Hematopoietic multipotent progenitor cell treated with erythropoietin and hydrocortisone succinate and interleukin-3 and kit ligand, for 4 days (in vitro differentiated cells): ENCODE data around the gene SOAT1.
"Not testable (repeated sequence)": the region's sequence is repeated elsewhere in the genome, so short reads cannot be mapped to it uniquely, and the experiment has no call there.

Source experiments
- DNase-seq: peaks from one replicate; pipeline ENCODE4 v3.0.0-alpha.2; 2015

Gene SOAT1

GRCh38 chr1:179310291-179310690, 16.7 kb downstream of the SOAT1 start:
- peak; percentile 17 for DNase-seq

DNA sequence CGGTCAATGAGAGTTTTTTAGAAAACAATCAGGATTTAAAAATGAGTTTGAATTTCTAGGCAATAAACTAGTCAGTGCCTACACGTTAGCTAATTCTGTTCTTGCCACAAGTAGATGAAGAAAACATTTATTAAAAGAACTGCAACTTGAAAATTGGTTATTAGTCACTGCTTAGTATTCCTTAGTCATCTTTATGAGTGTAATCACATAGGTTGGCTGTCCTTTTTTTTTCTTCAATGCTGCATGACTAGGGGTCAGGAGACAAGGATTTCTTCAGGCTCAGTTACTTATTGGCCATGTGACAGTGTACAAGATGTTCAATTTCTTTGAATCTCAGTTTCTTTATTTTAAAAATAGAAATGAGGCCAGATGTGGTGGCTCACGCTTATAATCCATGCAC, 17.1 kb downstream of the SOAT1 start:
- no peak for DNase-seq

DNA sequence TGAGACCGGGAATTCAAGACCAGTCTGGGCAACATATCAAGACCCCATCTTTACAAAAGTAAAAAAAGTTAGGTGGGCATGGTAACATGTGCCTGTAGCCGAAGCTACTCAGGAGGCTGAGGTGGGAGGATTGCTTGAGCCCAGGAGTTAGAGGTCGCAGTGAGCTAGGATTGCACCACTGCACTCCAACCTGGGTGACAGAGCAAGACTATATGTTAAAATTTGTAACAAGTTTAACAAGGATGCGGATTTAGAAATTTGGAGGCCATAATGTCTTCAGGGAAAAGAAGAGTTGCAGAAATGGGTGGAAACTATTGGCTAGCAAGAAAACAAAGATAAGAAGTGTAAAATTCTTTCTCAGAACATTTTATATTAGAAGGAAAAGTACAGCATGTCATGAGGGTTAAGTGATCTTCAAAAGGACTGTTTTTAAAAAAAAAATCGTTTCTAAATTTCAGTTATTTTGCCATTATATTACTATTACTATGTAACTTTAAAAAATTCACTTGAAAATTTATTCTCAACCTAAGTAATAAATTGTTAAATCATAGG, 17.6 kb downstream of the SOAT1 start:
- no peak for DNase-seq

DNA sequence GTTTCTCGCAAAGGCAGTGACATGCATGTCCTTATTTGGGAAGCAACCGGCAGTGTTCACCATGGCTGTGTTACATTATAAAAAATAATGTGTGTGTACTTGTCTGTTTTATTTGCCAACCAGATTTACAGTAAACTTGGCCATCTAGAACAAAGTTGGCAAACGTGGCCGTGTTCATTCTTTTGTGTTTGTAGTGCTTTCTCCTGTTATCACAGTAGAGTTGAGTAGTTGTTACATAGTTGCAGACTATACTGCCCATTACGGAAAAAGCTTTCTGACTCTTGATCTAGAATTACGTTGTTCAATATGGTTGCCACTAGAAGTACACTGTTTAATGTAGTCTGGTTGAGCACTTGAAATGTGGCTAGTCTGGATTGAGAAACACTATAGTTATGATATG, 19.4 kb downstream of the SOAT1 start:
- DNase-seq, result no peak

GRCh38 chr1:179314928-179315327, 21.3 kb downstream of the SOAT1 start:
- DNase-seq, result no peak

- peak; percentile 36 for DNase-seq
Observed at GRCh38 chr1:179318491-179318890, 24.9 kb downstream of the SOAT1 start.

DNA sequence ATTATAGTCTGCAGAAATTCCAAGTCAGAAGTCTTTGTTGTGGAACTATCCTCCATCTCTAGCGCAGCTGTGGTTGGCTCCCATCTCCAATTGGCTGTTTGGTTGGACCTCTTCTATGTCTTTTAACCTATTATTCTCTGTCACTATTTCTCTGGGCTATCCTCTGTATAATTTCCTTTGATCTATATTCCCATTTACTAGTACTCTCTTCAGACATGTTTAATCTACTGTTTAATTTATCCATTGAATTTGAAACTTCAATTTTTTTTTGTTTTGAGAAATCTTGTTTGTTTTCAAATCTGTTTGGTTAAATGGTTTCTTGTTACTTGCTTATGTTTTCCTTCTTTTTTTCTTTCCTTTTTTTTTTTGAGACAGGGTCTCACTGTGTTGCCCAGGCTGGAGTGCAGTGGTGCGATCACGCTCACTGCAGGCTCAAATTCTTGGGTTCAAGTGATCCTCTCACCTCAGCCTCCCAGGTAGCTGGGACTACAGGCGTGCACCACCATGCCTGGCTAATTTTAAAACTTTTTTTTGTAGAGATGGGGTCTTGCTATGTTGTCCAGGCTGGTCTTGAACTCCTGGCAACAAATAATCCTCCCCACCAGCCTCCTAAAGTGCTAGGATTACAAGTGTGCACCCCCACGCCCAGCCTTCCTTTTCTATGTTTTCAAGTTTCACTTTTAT, 28.1 kb downstream of the SOAT1 start:
- DNase-seq, result no peak

DNA sequence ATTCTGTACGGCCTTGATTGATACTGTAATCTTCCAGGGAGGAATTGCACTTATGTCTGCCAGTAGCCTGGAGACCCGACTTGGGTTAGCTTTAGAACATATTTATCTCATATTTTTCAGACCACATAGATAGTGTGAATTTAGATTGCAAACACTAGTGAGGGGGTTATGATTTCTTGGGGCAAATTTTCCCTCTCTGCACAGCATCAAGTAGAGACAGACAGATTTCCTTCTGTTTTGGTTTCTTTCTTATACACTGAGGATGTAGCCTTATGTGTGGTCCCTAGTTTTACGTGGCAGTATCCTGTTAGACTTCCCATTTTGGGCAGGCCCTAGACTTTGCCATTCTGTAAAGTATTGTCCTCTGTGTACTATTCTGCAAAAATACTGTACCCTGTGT, 29.0 kb downstream of the SOAT1 start:
- DNase-seq, result no peak

GRCh38 chr1:179323436-179323835, 29.8 kb downstream of the SOAT1 start:
- no peak for DNase-seq

DNA sequence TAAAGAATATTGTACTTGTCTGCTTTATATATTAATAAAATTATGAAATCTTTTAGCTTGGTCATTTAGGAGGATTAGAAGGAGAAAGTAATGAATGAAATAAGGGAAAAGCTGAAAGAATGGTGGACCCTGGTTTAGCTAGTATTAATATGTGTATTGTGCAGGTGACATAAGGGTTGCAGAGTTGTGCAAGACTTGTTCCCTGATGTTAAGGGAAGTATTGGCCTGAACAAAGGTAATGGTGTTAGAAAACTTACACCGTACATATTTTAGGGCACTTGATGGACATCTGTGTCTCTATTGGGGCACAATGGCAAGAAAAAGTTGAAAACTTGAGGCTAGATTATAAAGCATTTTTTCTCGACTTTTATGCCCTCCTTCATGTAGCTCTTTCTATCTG, 32.2 kb downstream of the SOAT1 start:
- DNase-seq, result no peak

DNA sequence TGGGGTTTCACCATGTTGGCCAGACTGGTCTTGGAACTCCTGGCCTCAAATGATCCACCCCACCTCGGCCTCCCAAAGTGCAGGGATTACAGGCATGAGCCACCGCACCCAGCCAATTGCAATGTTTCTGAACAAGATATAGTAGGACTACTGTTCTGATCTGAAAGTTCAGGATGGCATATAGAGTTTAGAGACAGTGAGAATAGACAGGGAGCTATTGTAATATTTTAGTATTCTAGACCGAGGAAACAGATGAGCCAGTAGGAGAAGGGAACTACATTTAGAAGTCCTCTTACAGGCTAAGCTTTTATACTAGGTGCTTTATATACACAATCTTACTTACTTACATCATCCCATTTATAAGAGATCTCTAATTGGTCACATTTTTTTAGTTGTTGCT, 33.1 kb downstream of the SOAT1 start:
- no peak for DNase-seq

DNA sequence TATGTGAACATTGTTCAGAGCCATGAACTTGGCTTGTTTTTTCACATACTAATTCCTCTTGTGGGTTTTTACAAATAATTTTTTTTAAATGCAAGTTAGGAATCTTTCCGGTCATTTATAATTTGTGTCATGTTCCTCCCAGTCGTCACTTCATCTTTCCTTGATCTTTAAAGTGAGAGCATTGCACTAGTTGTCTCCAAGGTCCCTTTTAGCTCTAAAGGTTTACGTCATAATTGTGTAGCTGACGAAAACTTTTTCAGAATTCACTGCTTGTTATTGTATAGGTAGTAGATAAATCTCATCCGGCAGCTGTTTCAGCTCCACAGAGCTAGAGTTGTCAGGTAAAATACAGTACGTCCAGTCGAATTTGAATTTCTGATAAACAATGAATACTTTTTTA, 33.6 kb downstream of the SOAT1 start:
- DNase-seq, result no peak

- peak; percentile 83 for DNase-seq
Observed at GRCh38 chr1:179327679-179328078, 34.1 kb downstream of the SOAT1 start.

DNA sequence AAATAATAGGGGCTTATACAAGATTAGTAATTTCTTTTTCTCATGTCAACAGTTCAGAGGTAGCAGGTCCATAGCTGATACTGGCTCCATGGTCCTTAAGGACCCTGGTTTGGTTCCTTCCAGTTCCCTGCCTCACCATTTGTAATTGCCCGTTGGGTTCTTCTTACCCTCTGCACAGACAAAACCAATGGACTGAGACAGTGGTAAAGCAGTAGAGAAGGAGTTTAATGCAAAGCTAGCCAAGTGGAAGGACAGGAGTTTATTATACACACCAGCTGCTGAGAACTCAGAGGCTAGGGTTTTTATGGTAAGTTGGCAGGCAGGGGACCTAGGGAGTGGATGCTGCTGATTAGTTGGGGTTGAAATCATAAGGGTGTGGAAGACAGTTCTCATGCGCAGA, 36.3 kb downstream of the SOAT1 start:
- DNase-seq, result no peak

DNA sequence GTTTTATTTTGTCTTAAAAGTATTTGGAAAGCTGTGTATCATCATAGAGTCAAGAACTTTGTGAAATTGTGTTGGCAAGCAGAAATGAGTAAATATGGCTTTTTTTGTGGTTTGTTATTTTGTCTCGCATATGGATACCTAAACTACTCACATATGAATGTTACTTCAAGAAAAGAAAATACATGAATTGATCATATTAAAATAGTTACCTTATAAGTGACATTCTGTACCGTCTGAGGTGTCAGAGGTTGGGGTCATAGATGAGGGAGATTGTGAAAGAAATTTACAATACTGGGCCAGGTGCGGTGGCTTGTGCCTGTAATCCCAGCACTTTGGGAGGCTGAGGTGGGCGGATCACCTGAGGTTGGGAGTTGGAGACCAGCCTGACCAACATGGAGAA, 40.8 kb downstream of the SOAT1 start:
- DNase-seq, result no peak

DNA sequence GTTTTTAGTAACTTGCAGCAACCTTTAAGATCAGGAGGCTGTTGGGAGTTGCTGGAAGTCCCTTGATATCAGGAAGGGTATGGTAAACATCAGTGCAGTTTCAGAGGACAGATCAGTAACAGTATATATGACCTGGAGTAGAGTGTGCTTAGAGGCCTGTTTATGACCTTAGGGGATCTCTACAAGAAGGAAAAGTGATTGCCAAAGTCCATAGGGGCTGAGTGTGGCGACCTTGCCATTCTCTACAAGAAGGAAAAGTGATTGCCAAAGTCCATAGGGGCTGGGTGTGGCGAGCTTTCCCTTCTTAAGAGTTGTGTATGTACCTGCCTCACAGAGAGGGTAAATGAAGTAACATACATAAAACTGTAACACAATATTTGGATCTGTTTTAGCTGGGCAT, 43.7 kb downstream of the SOAT1 start:
- no peak for DNase-seq

GRCh38 chr1:179337942-179338560, 44.5 kb downstream of the SOAT1 start:
- peak; percentile 6 for DNase-seq

GRCh38 chr1:179340918-179341317, 47.3 kb downstream of the SOAT1 start:
- no peak for DNase-seq

- DNase-seq, result no peak
Observed at GRCh38 chr1:179341943-179342547, 48.4 kb downstream of the SOAT1 start.

GRCh38 chr1:179342740-179343404, 49.3 kb downstream of the SOAT1 start:
- no peak for DNase-seq

- no peak for DNase-seq
Observed at GRCh38 chr1:179351281-179351680, 57.7 kb downstream of the SOAT1 start.

GRCh38 chr1:179352236-179352635, 58.6 kb downstream of the SOAT1 start:
- no peak for DNase-seq

DNA sequence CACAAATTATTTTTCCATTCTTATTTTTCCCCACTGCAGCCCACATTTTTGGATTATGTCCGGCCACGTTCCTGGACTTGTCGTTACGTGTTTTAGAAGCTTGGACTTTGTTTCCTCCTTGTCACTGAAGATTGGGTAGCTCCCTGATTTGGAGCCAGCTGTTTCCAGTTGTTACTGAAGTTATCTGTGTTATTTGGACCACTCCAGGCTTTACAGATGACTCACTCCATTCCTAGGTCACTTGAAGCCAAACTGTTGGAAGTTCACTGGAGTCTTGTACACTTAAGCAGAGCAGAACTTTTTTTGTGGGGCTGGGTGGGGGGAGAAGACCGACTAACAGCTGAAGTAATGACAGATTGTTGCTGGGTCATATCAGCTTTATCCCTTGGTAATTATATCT, 59.9 kb downstream of the SOAT1 start:
- DNase-seq, result no peak

GRCh38 chr1:179361631-179362030, 68.0 kb downstream of the SOAT1 start:
- DNase-seq, result not testable (repeated sequence)
